Stimulated activated CD4-positive, alpha-beta T cell treated with anti-CD3 and anti-CD28 coated beads, Interleukin-1b, Interleukin-23, amount 100 ng/mL, for 48 hours (primary cell): ENCODE measurements around the gene LGSN.
"Not testable (repeated sequence)": the region's sequence is repeated elsewhere in the genome, so short reads cannot be mapped to it uniquely, and the experiment has no call there.

Source experiments
- DNase-seq: peaks from one replicate; pipeline ENCODE4 v3.0.0-alpha.2; 2020

Gene LGSN

GRCh38 chr6:63303476-63303875 lies 16.3 kb downstream of the LGSN start:
- DNase-seq = no peak

- DNase-seq = no peak
Measured at GRCh38 chr6:63299667-63300066, 20.1 kb downstream of the LGSN start.

GRCh38 chr6:63295553-63296194 lies 24.1 kb downstream of the LGSN start:
- DNase-seq = no peak

GRCh38 chr6:63290492-63291058 lies 29.2 kb downstream of the LGSN start:
- DNase-seq = no peak

- no peak for DNase-seq
Measured at GRCh38 chr6:63289269-63289872, 30.4 kb downstream of the LGSN start.

- no peak for DNase-seq
Measured at GRCh38 chr6:63280639-63281180, 39.1 kb downstream of the LGSN start.

GRCh38 chr6:63278916-63279315 lies 40.9 kb downstream of the LGSN start:
- no peak for DNase-seq

GRCh38 chr6:63275953-63276352 lies 43.8 kb downstream of the LGSN start:
- no peak for DNase-seq

GRCh38 chr6:63274795-63275430 lies 44.9 kb downstream of the LGSN start:
- not testable (repeated sequence) for DNase-seq

GRCh38 chr6:63272397-63272796 lies 47.4 kb downstream of the LGSN start:
- no peak for DNase-seq

- no peak for DNase-seq
Measured at GRCh38 chr6:63269470-63269869, 50.3 kb downstream of the LGSN start.

GRCh38 chr6:63268574-63268973 lies 51.2 kb downstream of the LGSN start:
- DNase-seq = no peak

GRCh38 chr6:63267828-63268227 lies 52.0 kb downstream of the LGSN start:
- DNase-seq = no peak

GRCh38 chr6:63267046-63267445 lies 52.7 kb downstream of the LGSN start:
- DNase-seq = no peak

GRCh38 chr6:63263444-63263843 lies 56.3 kb downstream of the LGSN start:
- no peak for DNase-seq

GRCh38 chr6:63261820-63262219 lies 58.0 kb downstream of the LGSN start:
- no peak for DNase-seq

- no peak for DNase-seq
Measured at GRCh38 chr6:63259153-63259552, 60.6 kb downstream of the LGSN start.

GRCh38 chr6:63249875-63250482 lies 69.8 kb downstream of the LGSN start:
- no peak for DNase-seq

- no peak for DNase-seq
Measured at GRCh38 chr6:63246581-63246980, 73.2 kb downstream of the LGSN start.

- DNase-seq = no peak
Measured at GRCh38 chr6:63245909-63246308, 73.9 kb downstream of the LGSN start.

GRCh38 chr6:63245420-63245819 lies 74.4 kb downstream of the LGSN start:
- DNase-seq = no peak

GRCh38 chr6:63236398-63236817 lies 83.4 kb downstream of the LGSN start:
- DNase-seq = no peak

- not testable (repeated sequence) for DNase-seq
Measured at GRCh38 chr6:63230511-63230910, 89.3 kb downstream of the LGSN start.
